Spinal cord (tissue), 10 donors: ENCODE data around the gene ENO1. TPM values are rescaled to one million over a fixed set of nuclear protein-coding genes. Genes with fewer than 3 reads are reported as not detected.

ENCODE experiments used
- DNase-seq, 6 donors: peaks; one replicate each; pipeline versions ENCODE4 v3.0.0 to v3.0.0-alpha.2; 2013 to 2015; ENCODE audit warnings: low spot score in 6 of 6, low read depth in 4 of 6
- H3K27ac ChIP-seq: one replicate; pipeline ENCODE4 v1.5.1; 2013; ENCODE audit warnings: low read depth, low read length, control low read depth
- H3K27me3 ChIP-seq: one replicate; pipeline ENCODE4 v1.6.1; 2013; ENCODE audit warnings: low read length; ENCODE audit not compliant: control insufficient read depth, insufficient read depth
- H3K36me3 ChIP-seq: one replicate; pipeline ENCODE4 v1.6.1; 2013; ENCODE audit warnings: low read length; ENCODE audit not compliant: control insufficient read depth, insufficient read depth
- H3K4me1 ChIP-seq: one replicate; pipeline ENCODE4 v1.6.1; 2013; ENCODE audit warnings: low read length; ENCODE audit not compliant: control insufficient read depth, insufficient read depth
- H3K4me3 ChIP-seq: one replicate; pipeline ENCODE4 v1.5.1; 2013; ENCODE audit warnings: low read depth, low read length, control low read depth
- H3K9me3 ChIP-seq: one replicate; pipeline ENCODE4 v1.6.1; 2013; ENCODE audit warnings: low read length; ENCODE audit not compliant: control insufficient read depth, insufficient read depth
- WGBS: methylation state at CpG from one replicate; pipeline ENCODE4 v1.1.5; 2013; ENCODE audit warnings: missing lambda C conversion rate; ENCODE audit not compliant: insufficient coverage; 5-methylcytosine and 5-hydroxymethylcytosine counted together
- polyA plus RNA-seq, 2 donors: library from polyadenylated mRNA; unstranded; fragments of 120-200 nt; gene quantifications; one replicate each; pipeline ENCODE4 v1.2.1, GENCODE V29; 2013; ENCODE audit not compliant: insufficient read length in 2 of 2
- total RNA-seq, 2 donors: library from RNA; depleted of rRNA in 1 of 2; stranded (reverse); fragments of 120-200 nt in 1 of 2; fragments of >200 nt in 1 of 2; gene quantifications; one replicate each; pipeline versions ENCODE4 v1.2.3 to v1.2.4, GENCODE V29; 2013 to 2014
- donor health status: healthy.

ENO1 gene
- total and polyA plus RNA-seq, 4 donors, result 389 to 703 (median 545) TPM

- no CpG with 5 or more reads among the region's 5 CpGs for WGBS
These were observed 27.4 kb downstream of the ENO1 start for GRCh38 chr1:8851060-8851459.

GRCh38 chr1:8848663-8849386, 29.7 kb downstream of the ENO1 start:
- 46% methylated on average over 14 of the region's 19 CpGs for WGBS
- Histone ChIP-seq H3K27me3 (no peaks in the 10 kb centered on the region), H3K36me3 (no peaks in the 10 kb centered on the region), H3K9me3 (no peaks in the 10 kb centered on the region), H3K4me1 (peaks cover 26% of the 10 kb centered on the region), H3K4me3 (no peak overlapping the region), H3K27ac (peak overlapping the region; percentile 76)
- peak; percentile 68 to 96 (median 80) for DNase-seq

More at GRCh38 chr1:8851060-8851459, 27.4 kb downstream of the ENO1 start:
- no peak overlapping the region for H3K4me3 ChIP-seq
- no peak overlapping the region for H3K27ac ChIP-seq
- no peaks in the 10 kb centered on the region for H3K27me3 ChIP-seq
- H3K9me3 ChIP-seq, result no peaks in the 10 kb centered on the region
- no peaks in the 10 kb centered on the region for H3K36me3 ChIP-seq
- no peak for DNase-seq
- peaks cover 15% of the 10 kb centered on the region for H3K4me1 ChIP-seq

GRCh38 chr1:8847990-8848389, 30.5 kb downstream of the ENO1 start:
- WGBS, result 32% methylated on average over 5 of the region's 5 CpGs
- Histone ChIP-seq H3K4me1 (peaks cover 26% of the 10 kb centered on the region), H3K4me3 (no peak overlapping the region), H3K27ac (peak overlapping the region; percentile 76), H3K27me3 (no peaks in the 10 kb centered on the region), H3K36me3 (no peaks in the 10 kb centered on the region), H3K9me3 (no peaks in the 10 kb centered on the region)
- no peak for DNase-seq

- H3K27me3 ChIP-seq, result no peaks in the 10 kb centered on the region
- no peaks in the 10 kb centered on the region for H3K9me3 ChIP-seq
- H3K36me3 ChIP-seq, result no peaks in the 10 kb centered on the region
- no peak for DNase-seq
- peaks cover 26% of the 10 kb centered on the region for H3K4me1 ChIP-seq
- H3K4me3 ChIP-seq, result no peak overlapping the region
- no peak overlapping the region for H3K27ac ChIP-seq
- 55% methylated on average over 4 of the region's 4 CpGs for WGBS
These were observed 32.2 kb downstream of the ENO1 start for GRCh38 chr1:8846263-8846662.

- Histone ChIP-seq H3K4me3 (no peak overlapping the region), H3K27ac (no peak overlapping the region), H3K36me3 (no peaks in the 10 kb centered on the region), H3K4me1 (peaks cover 26% of the 10 kb centered on the region), H3K27me3 (no peaks in the 10 kb centered on the region), H3K9me3 (no peaks in the 10 kb centered on the region)
- no peak for DNase-seq
- 90% methylated on average over 18 of the region's 21 CpGs for WGBS
These were observed 33.1 kb downstream of the ENO1 start for GRCh38 chr1:8845104-8846097.

GRCh38 chr1:8844501-8845006, 33.9 kb downstream of the ENO1 start:
- WGBS, result 45% methylated on average over 7 of the region's 7 CpGs
- H3K27ac ChIP-seq, result no peak overlapping the region
- H3K9me3 ChIP-seq, result no peaks in the 10 kb centered on the region

GRCh38 chr1:8841395-8841794, 37.1 kb downstream of the ENO1 start:
- no peaks in the 10 kb centered on the region for H3K27me3 ChIP-seq
- H3K27ac ChIP-seq, result no peak overlapping the region
- no peaks in the 10 kb centered on the region for H3K36me3 ChIP-seq
- DNase-seq, result no peak
- 87% methylated on average over 2 of the region's 3 CpGs for WGBS
- no peaks in the 10 kb centered on the region for H3K9me3 ChIP-seq
- H3K4me1 ChIP-seq, result peaks cover 11% of the 10 kb centered on the region
- no peak overlapping the region for H3K4me3 ChIP-seq

More at GRCh38 chr1:8844501-8845006, 33.9 kb downstream of the ENO1 start:
- H3K4me1 ChIP-seq, result peaks cover 26% of the 10 kb centered on the region
- H3K36me3 ChIP-seq, result no peaks in the 10 kb centered on the region
- H3K27me3 ChIP-seq, result no peaks in the 10 kb centered on the region
- H3K4me3 ChIP-seq, result no peak overlapping the region
- no peak for DNase-seq

GRCh38 chr1:8839990-8840389, 38.5 kb downstream of the ENO1 start:
- Histone ChIP-seq H3K4me1 (peaks cover 10% of the 10 kb centered on the region), H3K27me3 (no peaks in the 10 kb centered on the region), H3K9me3 (no peaks in the 10 kb centered on the region), H3K36me3 (no peaks in the 10 kb centered on the region), H3K27ac (no peak overlapping the region), H3K4me3 (no peak overlapping the region)
- no peak for DNase-seq
- no CpG with 5 or more reads among the region's 7 CpGs for WGBS

GRCh38 chr1:8835941-8836643, 42.4 kb downstream of the ENO1 start:
- Histone ChIP-seq H3K27ac (no peak overlapping the region), H3K4me3 (no peak overlapping the region), H3K36me3 (no peaks in the 10 kb centered on the region), H3K27me3 (no peaks in the 10 kb centered on the region), H3K4me1 (peaks cover 3% of the 10 kb centered on the region), H3K9me3 (no peaks in the 10 kb centered on the region)
- DNase-seq, result peak in 1 of 6 donors; percentile 55
- 57% methylated on average over 9 of the region's 14 CpGs for WGBS
